ENCODE data around the gene KDM5A.

- TF ChIP-seq, protein P1, sequence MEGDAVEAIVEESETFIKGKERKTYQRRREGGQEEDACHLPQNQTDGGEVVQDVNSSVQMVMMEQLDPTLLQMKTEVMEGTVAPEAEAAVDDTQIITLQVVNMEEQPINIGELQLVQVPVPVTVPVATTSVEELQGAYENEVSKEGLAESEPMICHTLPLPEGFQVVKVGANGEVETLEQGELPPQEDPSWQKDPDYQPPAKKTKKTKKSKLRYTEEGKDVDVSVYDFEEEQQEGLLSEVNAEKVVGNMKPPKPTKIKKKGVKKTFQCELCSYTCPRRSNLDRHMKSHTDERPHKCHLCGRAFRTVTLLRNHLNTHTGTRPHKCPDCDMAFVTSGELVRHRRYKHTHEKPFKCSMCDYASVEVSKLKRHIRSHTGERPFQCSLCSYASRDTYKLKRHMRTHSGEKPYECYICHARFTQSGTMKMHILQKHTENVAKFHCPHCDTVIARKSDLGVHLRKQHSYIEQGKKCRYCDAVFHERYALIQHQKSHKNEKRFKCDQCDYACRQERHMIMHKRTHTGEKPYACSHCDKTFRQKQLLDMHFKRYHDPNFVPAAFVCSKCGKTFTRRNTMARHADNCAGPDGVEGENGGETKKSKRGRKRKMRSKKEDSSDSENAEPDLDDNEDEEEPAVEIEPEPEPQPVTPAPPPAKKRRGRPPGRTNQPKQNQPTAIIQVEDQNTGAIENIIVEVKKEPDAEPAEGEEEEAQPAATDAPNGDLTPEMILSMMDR (IDR thresholded peaks at IDR 0.05; ENCODE audit: poor library complexity) = no peak
- no peak for TF ChIP-seq EZH2phosphoT487 (IDR thresholded peaks at IDR 0.05; ENCODE audit: low read depth, severe bottlenecking, unreplicated experiment)
These were observed 134.2 kb downstream of the KDM5A start for GRCh38 chr12:254912-255311.
